Right kidney (tissue), 9 donors: ENCODE measurements around the gene PSMC3.

Experiments used
- DNase-seq: peaks from one replicate; pipeline ENCODE4 v3.0.0-alpha.2; 2016
- long read RNA-seq, 8 donors: transcript quantifications; one replicate each; lab custom pipeline, GENCODE V29; 2026

PSMC3 gene
- long read RNA-seq, donor 1, transcript PSMC3-212 (12 exons, 1,373 nt) = major isoform, 52 of 94 reads
- long read RNA-seq, donor 1, partial matches to known transcripts = 40 of 94 reads
- long read RNA-seq, donor 1, other reads (novel, unspliced or antisense) = 0 of 94 reads
- long read RNA-seq, donor 2, transcript PSMC3-212 (12 exons, 1,373 nt) = major isoform, 25 of 46 reads
- long read RNA-seq, donor 2, partial matches to known transcripts = 19 of 46 reads
- long read RNA-seq, donor 2, other reads (novel, unspliced or antisense) = 0 of 46 reads
- long read RNA-seq, donor 3, transcript PSMC3-212 (12 exons, 1,373 nt) = major isoform, 20 of 26 reads
- long read RNA-seq, donor 3, partial matches to known transcripts = 5 of 26 reads
- long read RNA-seq, donor 3, other reads (novel, unspliced or antisense) = 0 of 26 reads
- long read RNA-seq, donor 4, transcript PSMC3-212 (12 exons, 1,373 nt) = major isoform, 22 of 43 reads
- long read RNA-seq, donor 4, partial matches to known transcripts = 21 of 43 reads
- long read RNA-seq, donor 4, other reads (novel, unspliced or antisense) = 0 of 43 reads
- long read RNA-seq, donor 5, transcript PSMC3-212 (12 exons, 1,373 nt) = major isoform, 44 of 82 reads
- long read RNA-seq, donor 5, partial matches to known transcripts = 35 of 82 reads
- long read RNA-seq, donor 5, other reads (novel, unspliced or antisense) = 0 of 82 reads
- long read RNA-seq, donor 6, transcript PSMC3-212 (12 exons, 1,373 nt) = major isoform, 37 of 57 reads
- long read RNA-seq, donor 6, partial matches to known transcripts = 17 of 57 reads
- long read RNA-seq, donor 6, other reads (novel, unspliced or antisense) = 0 of 57 reads
- long read RNA-seq, donor 7, transcript PSMC3-212 (12 exons, 1,373 nt) = major isoform, 44 of 98 reads
- long read RNA-seq, donor 7, partial matches to known transcripts = 52 of 98 reads
- long read RNA-seq, donor 7, other reads (novel, unspliced or antisense) = 0 of 98 reads
- long read RNA-seq, donor 8, transcript PSMC3-212 (12 exons, 1,373 nt) = major isoform, 46 of 85 reads
- long read RNA-seq, donor 8, partial matches to known transcripts = 36 of 85 reads
- long read RNA-seq, donor 8, other reads (novel, unspliced or antisense) = 0 of 85 reads

GRCh38 chr11:47426062-47426956 lies at the start of gene PSMC3:
Gene PSMC3, minus strand, starts transcription at chr11:47426439. Its CDS starts 160 bp downstream, at chr11:47426279.
- peak; percentile 99 for DNase-seq

GRCh38 chr11:47470671-47471070 lies 44.4 kb upstream of the PSMC3 start:
- DNase-seq = no peak

DNA sequence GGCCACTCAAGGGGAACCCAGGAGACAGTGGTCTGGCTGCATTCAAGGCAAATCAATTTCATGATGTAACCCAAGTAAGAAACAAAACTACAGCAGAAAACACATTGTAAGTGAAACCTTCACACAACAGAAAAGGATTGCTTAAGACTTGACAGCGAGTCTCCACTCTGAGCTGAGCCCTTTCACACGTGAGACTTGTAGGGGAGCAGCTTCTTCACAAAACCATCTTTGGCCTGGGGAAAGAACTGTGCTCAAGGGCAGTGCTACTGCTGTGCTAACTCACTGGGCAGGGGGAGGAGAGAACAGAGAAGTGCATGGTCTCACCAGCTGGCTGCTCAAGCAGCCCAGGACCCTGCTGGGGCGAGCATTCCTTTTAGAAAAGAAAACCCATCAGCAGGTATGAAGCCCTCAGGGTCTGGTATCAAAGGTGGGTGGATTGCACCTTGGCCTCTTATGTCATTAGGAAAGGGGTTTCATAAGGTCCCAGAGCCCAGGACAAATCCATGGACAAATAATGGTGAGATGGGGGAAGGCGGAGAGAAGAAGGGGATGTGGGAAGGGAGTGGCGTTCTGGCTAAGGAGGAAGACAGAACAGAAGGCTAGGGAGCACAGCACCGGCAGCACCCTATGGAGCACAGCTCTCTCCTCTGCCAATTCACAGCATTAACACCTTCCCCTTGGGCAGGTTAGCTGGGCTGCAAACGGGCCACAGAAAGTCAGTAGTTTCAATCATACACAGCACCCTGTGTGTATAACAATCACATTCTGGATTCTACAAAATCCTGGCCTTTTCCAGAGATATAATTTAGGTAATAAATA lies 43.3 kb upstream of the PSMC3 start:
- DNase-seq = no peak

DNA sequence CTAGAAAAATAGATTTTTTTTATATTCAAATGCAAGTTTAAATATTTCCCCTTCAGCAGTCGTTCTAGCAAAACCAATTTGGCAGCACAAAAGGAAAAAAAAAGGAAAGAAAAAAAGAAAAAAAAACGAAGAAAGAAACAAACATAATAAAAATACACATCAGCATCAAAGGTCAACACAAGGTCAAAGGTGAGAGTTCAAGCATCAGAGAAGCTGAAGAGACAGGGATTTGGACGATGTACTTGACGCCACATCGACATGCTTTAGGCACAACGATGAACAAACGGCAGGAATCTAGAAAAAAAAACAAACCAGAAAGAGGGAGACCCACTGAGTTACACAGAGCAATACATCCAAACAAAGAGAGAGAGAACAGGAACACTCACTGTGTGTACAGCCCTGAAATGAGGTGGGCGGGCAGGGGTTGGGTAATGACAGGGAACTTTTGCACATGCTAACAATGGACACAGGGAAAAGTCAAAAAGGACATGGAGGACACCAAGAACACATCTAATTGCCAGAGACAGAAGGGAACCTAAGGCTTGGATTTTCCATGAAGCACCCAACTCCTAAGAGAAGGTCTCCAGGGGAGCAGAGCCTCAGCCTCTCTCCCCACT lies 42.5 kb upstream of the PSMC3 start:
- DNase-seq = no peak

DNA sequence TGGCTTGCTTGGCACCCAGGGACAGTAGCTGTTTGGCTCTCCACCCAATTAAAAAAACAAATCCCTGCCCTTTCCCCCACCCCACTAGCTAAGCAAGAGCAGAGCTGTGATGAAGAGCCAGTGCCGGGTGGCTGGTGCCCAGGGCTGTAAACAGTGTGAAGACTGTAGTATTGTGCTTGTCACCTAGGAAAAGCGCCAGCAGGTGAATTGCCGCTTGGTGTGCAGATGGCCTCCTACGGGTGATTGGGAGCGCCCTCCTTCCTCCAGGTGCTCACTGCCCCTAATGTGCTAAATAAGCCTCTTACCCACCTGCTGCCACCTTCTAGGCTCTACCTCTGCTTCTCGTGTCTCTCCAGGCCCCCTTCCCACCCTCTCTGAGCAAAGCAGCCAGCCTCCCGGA lies 41.1 kb upstream of the PSMC3 start:
- DNase-seq = no peak

- no peak for DNase-seq
Observed at GRCh38 chr11:47466701-47467250, 40.5 kb upstream of the PSMC3 start.

DNA sequence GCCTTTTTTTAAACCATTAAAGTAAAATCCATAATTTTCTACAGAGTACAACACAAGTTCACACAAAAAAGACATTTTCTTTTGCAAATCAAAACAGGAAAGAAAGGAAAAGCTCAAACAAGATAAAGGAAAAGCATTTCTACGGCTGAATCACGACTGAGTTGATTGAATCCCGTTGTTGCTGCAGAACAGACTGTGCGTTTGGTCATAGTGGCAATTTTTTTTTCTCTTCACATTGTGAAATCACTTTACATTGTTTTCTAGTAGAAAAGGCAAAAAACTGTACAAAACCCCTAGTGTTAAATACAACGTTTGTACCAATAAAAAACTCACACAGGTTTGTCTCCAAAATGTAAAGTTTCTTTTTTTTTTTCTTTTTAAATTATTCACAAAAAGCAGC lies 40.0 kb upstream of the PSMC3 start:
- no peak for DNase-seq

DNA sequence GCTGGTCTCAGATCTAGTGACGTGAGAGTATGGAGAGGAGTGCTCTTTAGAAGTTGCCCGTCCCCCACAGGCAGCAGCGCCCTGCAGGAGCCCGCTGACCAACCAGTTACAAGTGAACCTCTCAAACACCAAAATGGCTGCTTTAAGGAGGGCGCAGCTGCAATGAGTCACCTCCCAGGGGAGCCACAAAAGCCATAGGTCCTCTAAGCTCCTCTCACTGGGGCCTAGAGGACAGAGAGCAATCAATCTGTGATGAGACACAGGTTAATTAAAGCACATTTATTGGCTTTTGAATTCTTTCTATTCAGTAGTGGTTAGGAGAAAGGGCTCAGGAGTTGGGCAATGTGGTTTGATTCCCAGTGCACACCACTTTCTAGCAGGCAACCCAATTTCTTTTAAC lies 38.2 kb upstream of the PSMC3 start:
- DNase-seq = no peak

- DNase-seq = no peak
Observed at GRCh38 chr11:47461876-47462275, 35.6 kb upstream of the PSMC3 start.

GRCh38 chr11:47460571-47461235 lies 34.5 kb upstream of the PSMC3 start:
- DNase-seq = no peak

DNA sequence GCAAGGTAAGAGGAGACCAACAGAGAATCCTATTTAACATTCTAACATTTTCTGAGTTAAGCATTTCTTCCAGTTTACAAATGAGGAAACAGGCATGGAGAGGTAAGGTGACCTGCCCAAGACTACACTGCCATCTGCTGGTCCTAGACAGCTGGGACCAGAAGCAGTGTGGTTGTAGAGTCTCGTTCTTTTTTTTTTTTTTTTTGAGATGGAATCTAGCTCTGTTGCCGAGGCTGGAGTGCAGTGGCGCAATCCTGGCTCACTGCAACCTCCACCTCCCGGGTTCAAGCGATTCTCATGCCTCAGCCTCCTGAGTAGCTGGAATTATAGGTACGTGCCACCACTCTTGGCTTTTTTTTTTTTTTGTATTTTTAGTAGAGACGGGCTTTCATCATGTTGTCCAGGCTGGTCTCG lies 28.0 kb upstream of the PSMC3 start:
- DNase-seq = peak; percentile 32

DNA sequence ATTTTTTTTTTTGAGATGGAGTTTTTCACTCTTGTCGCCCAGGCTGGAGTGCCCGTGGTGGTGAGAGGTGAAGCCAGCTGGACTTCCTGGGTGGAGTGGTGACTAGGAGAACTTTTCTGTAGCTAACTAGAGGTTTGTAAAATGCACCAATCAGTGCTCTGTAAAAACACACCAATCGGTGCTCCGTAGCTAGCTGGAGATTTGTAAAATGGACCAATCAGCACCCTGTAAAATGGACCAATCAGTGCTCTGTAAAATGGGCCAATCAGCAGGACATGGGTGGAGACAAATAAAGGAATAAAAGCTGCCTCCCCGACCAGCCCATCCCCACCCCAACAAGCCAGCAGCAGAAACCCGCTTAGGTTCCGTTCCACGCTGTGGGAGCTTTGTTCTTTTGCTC lies 27.1 kb upstream of the PSMC3 start:
- no peak for DNase-seq

DNA sequence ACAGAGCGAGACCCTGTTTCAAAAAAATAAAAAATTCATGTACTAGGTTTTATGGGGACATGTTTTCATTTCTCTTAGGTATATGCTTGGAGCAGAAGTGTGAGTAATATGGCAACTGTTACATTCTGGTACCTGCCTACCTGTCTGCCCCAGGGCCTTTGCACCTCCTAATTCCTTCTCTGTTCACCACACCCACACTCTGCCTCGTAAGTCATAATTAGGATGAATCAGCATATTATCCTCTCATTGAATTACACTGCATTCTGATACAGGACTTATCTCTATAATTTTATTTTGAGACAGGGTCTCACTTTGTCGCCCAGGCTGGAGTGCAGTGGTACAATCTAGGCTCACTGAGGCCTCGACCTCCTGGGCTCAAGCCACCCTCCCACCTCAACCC lies 25.8 kb upstream of the PSMC3 start:
- DNase-seq = no peak

DNA sequence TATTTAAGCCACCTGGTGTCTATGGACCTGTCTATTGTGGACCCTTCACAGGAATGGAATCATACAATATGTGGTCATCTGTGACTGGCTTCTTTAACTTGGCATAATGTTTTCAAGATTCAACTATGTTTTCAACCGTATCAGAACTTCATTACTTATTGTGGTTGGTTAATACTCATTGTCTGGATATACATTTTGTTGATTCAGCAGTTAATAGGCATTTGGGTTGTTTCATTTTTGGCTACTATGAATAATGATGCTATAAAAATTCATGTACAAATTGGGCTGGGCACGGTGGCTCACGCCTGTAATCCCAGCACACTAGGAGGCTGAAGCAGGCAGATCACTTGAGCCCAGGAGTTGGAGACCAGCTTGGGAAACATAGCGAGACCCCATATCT lies 25.2 kb upstream of the PSMC3 start:
- no peak for DNase-seq

DNA sequence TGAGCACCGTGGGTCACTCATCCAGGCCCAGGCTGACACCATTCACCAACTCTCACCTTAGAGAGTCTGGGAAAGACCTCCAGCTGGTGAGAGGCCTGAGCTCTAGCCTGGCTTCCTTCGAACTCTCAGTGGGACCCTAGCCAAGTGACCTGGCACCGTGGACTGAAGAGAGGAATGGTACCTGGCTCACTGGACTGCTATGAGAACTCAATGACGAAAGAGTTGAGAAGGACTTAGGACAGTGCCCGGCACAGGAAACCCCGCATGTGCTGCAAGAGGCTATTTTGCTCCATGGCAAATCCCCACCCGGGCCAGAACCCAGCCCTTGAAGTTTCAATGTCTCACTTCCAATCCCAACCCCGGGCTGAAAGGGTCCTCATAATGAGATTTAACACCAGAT lies 23.3 kb upstream of the PSMC3 start:
- DNase-seq = no peak

- DNase-seq = no peak
Observed at GRCh38 chr11:47448566-47449427, 22.6 kb upstream of the PSMC3 start, which contains the start of gene RAPSN. Gene RAPSN, minus strand, starts transcription at chr11:47449136. Its CDS starts 172 bp downstream, at chr11:47448964.

GRCh38 chr11:47447906-47448305 lies 21.7 kb upstream of the PSMC3 start:
- DNase-seq = no peak

DNA sequence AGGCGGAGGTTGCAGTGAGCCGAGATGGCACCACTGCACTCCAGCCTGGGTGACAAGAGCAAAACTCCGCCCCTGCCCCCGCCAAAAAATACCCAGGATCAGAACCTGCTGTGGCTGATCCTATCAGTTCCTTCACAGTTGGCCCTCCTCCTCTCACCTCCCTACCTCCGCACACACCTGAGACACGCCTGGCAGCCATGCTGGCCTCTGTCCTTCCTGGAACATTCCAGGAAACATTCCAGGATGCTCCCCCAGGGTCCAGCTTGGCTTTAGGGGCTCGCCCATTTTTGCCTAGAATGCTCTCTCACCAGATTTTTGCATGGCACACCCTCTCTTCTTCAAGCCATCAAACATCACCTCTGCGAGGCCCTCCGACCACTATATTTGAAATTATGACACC lies 20.6 kb upstream of the PSMC3 start:
- no peak for DNase-seq

- DNase-seq = no peak
Observed at GRCh38 chr11:47445840-47446239, 19.6 kb upstream of the PSMC3 start.
